DOHH2 (cell line): ENCODE measurements around the gene ATRN.
A peak's percentile ranks its signal among the peaks of the same experiment; 100 is the strongest.
"Not testable (repeated sequence)": the region's sequence is repeated elsewhere in the genome, so short reads cannot be mapped to it uniquely, and the experiment has no call there.

ENCODE experiments used
- H3F3A ChIP-seq: fragments of 200-600 bp; sonication (generic), shearing (Covaris generic); 2 replicates; pipeline ENCODE4 v1.6.0; 2016; ENCODE audit warnings: antibody characterized with exemption, mild to moderate bottlenecking; ENCODE audit not compliant: control insufficient read depth, insufficient read depth
- H3K27ac ChIP-seq: fragments of 200-600 bp; sonication (generic); 2 replicates; pipeline ENCODE4 v1.5.1; 2014; ENCODE audit warnings: low read depth, mild to moderate bottlenecking, low read length, moderate library complexity
- H3K27me3 ChIP-seq: fragments of 200-600 bp; sonication (generic); 2 replicates; pipeline ENCODE4 v1.6.1; 2014; ENCODE audit warnings: mild to moderate bottlenecking, low read length, mixed read lengths; ENCODE audit not compliant: control insufficient read depth
- H3K36me3 ChIP-seq: fragments of 200-600 bp; sonication (generic); 2 replicates; pipeline ENCODE4 v1.6.1; 2014; ENCODE audit warnings: mild to moderate bottlenecking, low read length, moderate library complexity, mixed read lengths; ENCODE audit not compliant: control insufficient read depth
- H3K4me1 ChIP-seq: fragments of 200-600 bp; sonication (generic); 2 replicates; pipeline ENCODE4 v1.6.1; 2014; ENCODE audit warnings: mild to moderate bottlenecking, low read length, mixed read lengths; ENCODE audit not compliant: control insufficient read depth
- H3K4me2 ChIP-seq: fragments of 200-600 bp; sonication (generic); 2 replicates; pipeline ENCODE4 v1.6.0; 2014; ENCODE audit warnings: mild to moderate bottlenecking, low read length, moderate library complexity
- H3K4me3 ChIP-seq: fragments of 200-600 bp; sonication (generic); 2 replicates; pipeline ENCODE4 v1.5.1; 2014; ENCODE audit warnings: mild to moderate bottlenecking, low read length, mixed read lengths
- H3K79me2 ChIP-seq: fragments of 200-600 bp; sonication (generic); 2 replicates; pipeline ENCODE4 v1.6.1; 2014; ENCODE audit warnings: mild to moderate bottlenecking, low read length, mixed read lengths; ENCODE audit not compliant: control insufficient read depth
- H3K9me2 ChIP-seq: fragments of 200-600 bp; sonication (generic); replicated peaks from 2 replicates; pipeline ENCODE4 v1.6.1; 2014; ENCODE audit warnings: mild to moderate bottlenecking, low read length, mixed read lengths; ENCODE audit not compliant: control insufficient read depth
- H3K9me3 ChIP-seq: fragments of 200-600 bp; sonication (generic); 2 replicates; pipeline ENCODE4 v1.6.1; 2014; ENCODE audit warnings: antibody characterized with exemption, low read length, mixed read lengths; ENCODE audit not compliant: control insufficient read depth, insufficient read depth
- H4K20me1 ChIP-seq: fragments of 200-600 bp; sonication (generic); 2 replicates; pipeline ENCODE4 v1.6.0; 2014; ENCODE audit warnings: low read depth, mild to moderate bottlenecking, antibody characterized with exemption, low read length, moderate library complexity; ENCODE audit not compliant: control insufficient read depth, insufficient read depth
- CTCF ChIP-seq: fragments of 200-600 bp; sonication (generic); IDR thresholded peaks from one replicate; pipeline ENCODE4 v1.5.1; 2014; ENCODE audit warnings: antibody characterized with exemption, mild to moderate bottlenecking, low read depth, low read length; ENCODE audit not compliant: poor library complexity, severe bottlenecking
- EZH2phosphoT487 ChIP-seq: fragments of 200-600 bp; sonication (generic); IDR thresholded peaks from 2 replicates; pipeline ENCODE4 v1.6.1; 2017; ENCODE audit warnings: borderline replicate concordance, mild to moderate bottlenecking, antibody characterized with exemption, low read length, moderate library complexity, mixed read lengths

Gene ATRN

DNA sequence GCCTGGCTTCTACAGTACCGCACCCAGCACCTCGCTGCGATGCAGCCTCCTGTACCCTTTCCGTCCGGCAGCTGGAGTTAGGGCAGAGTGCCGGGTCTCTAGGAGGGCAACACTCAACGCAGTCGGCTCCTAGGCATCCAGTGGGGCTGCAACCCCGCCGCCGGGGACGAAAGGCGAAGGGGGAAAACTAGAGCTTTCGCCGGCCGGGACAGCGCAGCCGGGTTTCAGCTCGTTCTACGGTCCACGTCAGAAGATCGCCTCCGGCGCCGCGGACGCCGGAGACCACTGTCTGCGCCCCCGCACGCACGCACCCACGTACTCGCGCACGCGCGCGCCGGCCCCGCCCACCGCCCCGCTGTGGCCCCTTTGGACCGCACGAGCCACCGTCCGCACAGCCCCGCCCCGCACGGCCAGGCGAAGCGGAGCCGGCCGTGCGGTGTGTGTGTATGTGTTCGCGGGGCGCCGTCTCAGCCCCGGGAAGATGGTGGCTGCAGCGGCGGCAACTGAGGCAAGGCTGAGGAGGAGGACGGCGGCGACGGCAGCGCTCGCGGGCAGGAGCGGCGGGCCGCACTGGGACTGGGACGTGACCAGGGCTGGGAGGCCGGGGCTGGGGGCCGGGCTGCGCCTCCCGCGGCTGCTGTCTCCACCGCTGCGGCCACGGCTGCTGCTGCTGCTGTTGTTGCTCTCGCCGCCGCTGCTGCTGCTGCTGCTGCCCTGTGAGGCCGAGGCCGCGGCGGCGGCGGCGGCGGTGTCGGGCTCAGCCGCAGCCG is at the start of gene ATRN:
ATRN (plus strand) TSS at position 392 of the 770 bp plus-strand sequence; CDS start at position 482, 90 bp downstream.
- H3K36me3 ChIP-seq: peaks cover 4% of the 10 kb centered on the region; the same call in 1 of the 2 replicates
- peak within 1 kb of the TSS; percentile 83 for H3K4me3 ChIP-seq
- H3K4me1 ChIP-seq: peaks cover 21% of the 10 kb centered on the region
- H3F3A ChIP-seq: no peaks in the 10 kb centered on the region
- peaks cover 9% of the 10 kb centered on the region for H3K27me3 ChIP-seq
- TF ChIP-seq EZH2phosphoT487 (no peak), CTCF (no peak)
- no peaks in the 10 kb centered on the region for H3K9me2 ChIP-seq
- H3K4me2 ChIP-seq: peak within 1 kb of the TSS; percentile 80
- H3K79me2 ChIP-seq: peaks cover 36% of the 10 kb centered on the region
- no peak within 1 kb of the TSS for H3K27ac ChIP-seq
- peaks cover 8% of the 10 kb centered on the region; the same call in 1 of the 2 replicates for H4K20me1 ChIP-seq
- H3K9me3 ChIP-seq: no peaks in the 10 kb centered on the region

DNA sequence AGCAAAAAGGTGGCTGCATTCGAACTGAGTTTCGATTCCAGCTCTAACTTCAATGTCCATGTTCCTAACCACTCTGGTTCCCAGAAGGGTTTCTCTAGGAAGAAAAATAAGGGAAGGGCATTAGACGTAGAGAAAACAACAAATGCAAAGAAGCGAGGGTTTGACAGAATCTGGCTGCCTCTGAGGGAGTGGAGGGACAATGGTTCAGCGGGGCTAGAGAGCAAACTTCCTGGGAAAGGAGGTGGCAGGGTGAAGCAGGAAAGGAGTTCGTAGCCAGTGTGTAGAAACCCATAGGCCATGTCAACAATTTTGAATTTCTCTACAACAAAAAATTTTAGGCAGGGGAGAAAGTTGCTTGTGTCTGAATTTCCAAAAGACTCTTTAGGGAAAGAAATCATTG is 48.8 kb upstream of the ATRN start:
- Histone ChIP-seq H3K4me2 (no peak overlapping the region), H3K4me3 (no peak overlapping the region), H4K20me1 (no peaks in the 10 kb centered on the region), H3K27ac (no peak overlapping the region), H3K4me1 (no peaks in the 10 kb centered on the region), H3K79me2 (no peaks in the 10 kb centered on the region), H3K9me2 (no peaks in the 10 kb centered on the region), H3K27me3 (no peaks in the 10 kb centered on the region), H3K9me3 (no peaks in the 10 kb centered on the region), H3K36me3 (no peaks in the 10 kb centered on the region), H3F3A (no peaks in the 10 kb centered on the region)
- TF ChIP-seq EZH2phosphoT487 (no peak), CTCF (no peak)

GRCh38 chr20:3423126-3423525 is 47.7 kb upstream of the ATRN start:
- Histone ChIP-seq H4K20me1 (no peaks in the 10 kb centered on the region), H3K9me3 (no peaks in the 10 kb centered on the region), H3K4me3 (no peak overlapping the region), H3K4me2 (no peak overlapping the region), H3K27me3 (no peaks in the 10 kb centered on the region), H3K79me2 (no peaks in the 10 kb centered on the region), H3K36me3 (no peaks in the 10 kb centered on the region), H3K27ac (no peak overlapping the region), H3K4me1 (no peaks in the 10 kb centered on the region), H3F3A (no peaks in the 10 kb centered on the region), H3K9me2 (no peaks in the 10 kb centered on the region)
- no peak for TF ChIP-seq EZH2phosphoT487
- TF ChIP-seq CTCF: no peak

- not testable (repeated sequence) for H3F3A ChIP-seq, H3K9me3 ChIP-seq
These were observed 44.1 kb upstream of the ATRN start for GRCh38 chr20:3426766-3427165.

More at GRCh38 chr20:3426766-3427165, 44.1 kb upstream of the ATRN start:
- not testable (repeated sequence) for H3K27ac ChIP-seq, H3K79me2 ChIP-seq, H4K20me1 ChIP-seq, H3K27me3 ChIP-seq, H3K4me1 ChIP-seq, H3K4me2 ChIP-seq, H3K9me2 ChIP-seq, H3K36me3 ChIP-seq, H3K4me3 ChIP-seq
